GM12878 (cell line): ENCODE data around the gene CYTL1. TPM values are rescaled to one million over a fixed set of nuclear protein-coding genes. Genes with fewer than 3 reads are reported as not detected.

Experiments
- ATAC-seq: fragments of 200-7000 bp; cut with Tn5 transposase; 3 replicates; pipeline ENCODE4 v1.9.1; 2020; ENCODE audit warnings: mild to moderate bottlenecking, moderate library complexity
- BruUV-seq: library from RNA; stranded (reverse); fragments of 400-500 nt; replicated peaks from 2 replicates; lab custom pipeline; 2021; lab: Mats Ljungman, UMichigan
- CTCF ChIA-PET: fragments of 300-600 bp; sonication (Branson Sonifier 250); formaldehyde crosslinking; extraction: SDS; loops from one replicate; lab custom pipeline; 2021; ENCODE audit warnings: inconsistent platforms; lab: Yijun Ruan, JAX
- POLR2A ChIA-PET: fragments of 350-600 bp; formaldehyde crosslinking; extraction: SDS; loops from one replicate; lab custom pipeline; 2021; ENCODE audit warnings: inconsistent platforms; lab: Charles Lee
- RAD21 ChIA-PET: fragments of 300-600 bp; sonication (Branson Sonifier 250); formaldehyde crosslinking; loops from one replicate; lab custom pipeline; 2023; ENCODE audit warnings: antibody characterized with exemption; ENCODE audit not compliant: unreplicated experiment; lab: Charles Lee
- SMC1A ChIA-PET: fragments of 300-600 bp; sonication (Branson Sonifier 250); formaldehyde crosslinking; loops from one replicate; lab custom pipeline; 2023; ENCODE audit not compliant: unreplicated experiment, uncharacterized antibody; lab: Charles Lee
- DNase-seq: peaks from one replicate; pipeline ENCODE4 v3.0.0-alpha.2; 2011; ENCODE audit warnings: low read depth, low spot score
- FAIRE-seq: peaks from 3 replicates; lab custom pipeline; 2011; peaks lifted over from hg19 to GRCh38; lab: Jason Lieb, UNC
- H2AFZ ChIP-seq: 2 replicates; pipeline ENCODE4 v1.6.0; 2011; ENCODE audit warnings: low read depth, low read length, control low read depth; ENCODE audit not compliant: control insufficient read depth
- H3K27ac ChIP-seq: 2 replicates; pipeline ENCODE4 v1.5.1; 2011; ENCODE audit warnings: control low read depth; ENCODE audit not compliant: control insufficient read depth, insufficient read depth
- H3K27me3 ChIP-seq, 2 experiments: replicated peaks in 1 of 2; 2 replicates each; pipeline versions ENCODE4 v1.6.0 to v1.6.1; 2011; ENCODE audit warnings: low read length in 1 of 2; ENCODE audit not compliant: control insufficient read depth in 2 of 2, insufficient read depth in 2 of 2
- H3K36me3 ChIP-seq, 2 experiments: 2 replicates each; pipeline ENCODE4 v1.5.1; 2011; ENCODE audit warnings: low read length in 1 of 2; ENCODE audit not compliant: control insufficient read depth in 2 of 2, insufficient read depth in 2 of 2
- H3K4me1 ChIP-seq: 2 replicates; pipeline ENCODE4 v1.6.1; 2011; ENCODE audit warnings: mild to moderate bottlenecking, low read length, moderate library complexity, mixed read lengths; ENCODE audit not compliant: control insufficient read depth, insufficient read depth
- H3K4me2 ChIP-seq: 2 replicates; pipeline ENCODE4 v1.6.0; 2011; ENCODE audit warnings: control low read depth; ENCODE audit not compliant: control insufficient read depth, insufficient read depth
- H3K4me3 ChIP-seq: fragments of 200-600 bp; sonication (generic); 2 replicates; pipeline ENCODE4 v1.5.1; 2016
- H3K79me2 ChIP-seq: 2 replicates; pipeline ENCODE4 v1.6.0; 2011; ENCODE audit warnings: low read length; ENCODE audit not compliant: control insufficient read depth, insufficient read depth
- H3K9ac ChIP-seq: 2 replicates; pipeline ENCODE4 v1.8.0; 2011; ENCODE audit warnings: low read length, control low read depth, mixed read lengths; ENCODE audit not compliant: control insufficient read depth, insufficient read depth
- H3K9me3 ChIP-seq: replicated peaks from 3 replicates; pipeline ENCODE4 v1.5.1; 2011; ENCODE audit warnings: mild to moderate bottlenecking, low read length; ENCODE audit not compliant: control insufficient read depth, insufficient read depth
- H4K20me1 ChIP-seq: 2 replicates; pipeline ENCODE4 v1.6.0; 2011; ENCODE audit not compliant: control insufficient read depth, insufficient read depth
- ASH2L ChIP-seq: fragments of 300-600, 200-600 bp; sonication (generic); IDR thresholded peaks from 2 replicates; pipeline ENCODE4 v1.6.1; 2017; ENCODE audit warnings: low read depth, mild to moderate bottlenecking, borderline replicate concordance
- BCL11A ChIP-seq: IDR thresholded peaks from 2 replicates; pipeline ENCODE4 v1.6.1; 2011; ENCODE audit warnings: low read depth, low read length
- CHD4 ChIP-seq: fragments of 200-600 bp; sonication (generic); IDR thresholded peaks from 2 replicates; pipeline ENCODE4 v1.6.1; 2016; ENCODE audit warnings: mild to moderate bottlenecking
- FOS ChIP-seq: IDR thresholded peaks from 3 replicates; pipeline ENCODE4 v1.6.1; 2011; ENCODE audit warnings: borderline replicate concordance; ENCODE audit not compliant: insufficient read length; ENCODE audit errors: extremely low read depth
- POU2F2 ChIP-seq: IDR thresholded peaks from 3 replicates; pipeline ENCODE4 v1.6.1; 2011; ENCODE audit warnings: low read depth, mild to moderate bottlenecking, low read length, borderline replicate concordance
- RBBP5 ChIP-seq: fragments of 200-600 bp; sonication (generic); conservative IDR thresholded peaks from 2 replicates; pipeline ENCODE4 v1.6.1; 2016
- RUNX3 ChIP-seq: IDR thresholded peaks from 2 replicates; pipeline ENCODE4 v1.6.1; 2012; ENCODE audit warnings: low read length, inconsistent platforms
- SRF ChIP-seq, 2 experiments: IDR thresholded peaks; 2 replicates each; pipeline ENCODE4 v1.6.1; 2011; ENCODE audit warnings: low read depth in 2 of 2, low read length in 2 of 2, mild to moderate bottlenecking in 1 of 2, moderate library complexity in 1 of 2
- TARDBP ChIP-seq: IDR thresholded peaks from 2 replicates; pipeline ENCODE4 v1.6.1; 2016; ENCODE audit warnings: borderline replicate concordance
- TBL1XR1 ChIP-seq: IDR thresholded peaks from 2 replicates; pipeline ENCODE4 v1.6.1; 2012; ENCODE audit warnings: low read depth, low read length, improper control_type of control experiment
- ZNF24 ChIP-seq: fragments of 450-650 bp; IDR thresholded peaks from 2 replicates; pipeline ENCODE4 v1.6.1; 2017; ENCODE audit warnings: antibody characterized with exemption, mild to moderate bottlenecking
- ZZZ3 ChIP-seq: IDR thresholded peaks from 2 replicates; pipeline ENCODE4 v1.6.1; 2011; ENCODE audit warnings: low read depth; ENCODE audit not compliant: control insufficient read depth, insufficient read length
- WGBS: methylation state at CpG from one replicate; pipeline ENCODE4 v1.1.6; 2016; ENCODE audit warnings: low lambda C conversion rate; ENCODE audit not compliant: insufficient replicate concordance, insufficient coverage; ENCODE audit errors: missing lambda C conversion rate; 5-methylcytosine and 5-hydroxymethylcytosine counted together
- in situ Hi-C: fragments of 300-500 bp; cut with MboI; formaldehyde crosslinking; loops from 9 replicates; pipeline ENCODE4 v1.14.3; 2018; ENCODE audit warnings: mixed read lengths
- intact Hi-C: fragments of 100-400 bp; cut with micrococcal nuclease; formaldehyde crosslinking; loops from one replicate; pipeline ENCODE4 v1.14.2; 2022; ENCODE audit not compliant: unreplicated experiment
- polyA plus RNA-seq, 11 experiments: library from polyadenylated mRNA; depleted of rRNA in 4 of 11; unstranded in 6 of 11; stranded (reverse) in 5 of 11; fragments of >200 nt; fragmentation: Nextera tagmentation in 4 of 11; fragmentation: Illumina TruSeq in 1 of 11; extraction: Ambion mirVana in 4 of 11; extraction: Trizol in 1 of 11; gene quantifications; 1 replicate in 1 of 11; 2 replicates in 10 of 11; pipeline versions ENCODE4 v1.2.1 to v1.2.3, GENCODE V29; 2011 to 2016; ENCODE audit warnings: inconsistent platforms in 2 of 11, missing spikeins in 2 of 11, low read depth in 1 of 11
- total RNA-seq, 4 experiments: library from RNA; depleted of rRNA in 3 of 4; stranded (reverse); fragments of >200 nt in 3 of 4; fragmentation: Illumina TruSeq in 1 of 4; extraction: Trizol in 1 of 4; gene quantifications; 2 replicates each; pipeline versions ENCODE4 v1.2.1 to v1.2.3, GENCODE V29; 2013 to 2021
- TF ChIP-seq, protein P1 (sequence below): IDR thresholded peaks from 2 replicates; pipeline ENCODE4 v1.6.1; 2012; ENCODE audit warnings: low read length, inconsistent platforms
- TF ChIP-seq, protein P2 (sequence below): fragments of 450-650 bp; IDR thresholded peaks from 2 replicates; pipeline ENCODE4 v1.6.1; 2016; ENCODE audit warnings: mild to moderate bottlenecking

Gene CYTL1
- total and polyA plus RNA-seq, 10 of the 15 experiments (the other 5 are each of a cell fraction or from before 2014, with no cell fraction given): not detected

DNA sequence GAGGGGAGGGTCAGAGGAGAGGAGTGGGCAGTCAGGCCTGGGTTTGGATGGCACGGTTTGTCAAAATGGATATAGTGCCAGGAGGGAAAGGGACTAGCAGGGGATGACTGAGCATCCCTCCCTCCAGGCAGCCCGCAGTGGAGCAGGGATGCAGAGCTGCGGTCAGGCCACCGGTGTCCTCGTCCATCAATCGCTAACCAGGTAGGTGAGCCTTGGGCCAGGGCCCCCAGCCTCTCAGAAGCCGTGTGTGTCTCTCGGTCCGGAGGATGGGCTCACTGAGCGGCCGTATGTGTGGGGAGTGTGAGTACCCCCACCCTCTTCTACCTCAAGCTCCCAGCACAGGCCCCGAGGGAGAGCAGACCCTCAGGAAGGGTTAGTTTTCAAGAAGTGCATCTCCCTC lies 538 bp upstream of the CYTL1 start:
- Histone ChIP-seq H4K20me1 (no peaks in the 10 kb centered on the region), H3K36me3 (no peaks in the 10 kb centered on the region), H2AFZ (no peak overlapping the region), H3K27ac (no peak overlapping the region), H3K9ac (no peak overlapping the region), H3K4me3 (no peak overlapping the region), H3K9me3 (no peaks in the 10 kb centered on the region), H3K27me3 (peaks cover 0 to 6% of the 10 kb centered on the region in 2 experiments; a peak in 1 of 4 replicates), H3K79me2 (no peaks in the 10 kb centered on the region), H3K4me1 (no peaks in the 10 kb centered on the region), H3K4me2 (no peak overlapping the region)
- intact Hi-C loops: no loop called here
- in situ Hi-C loops: no loop called here
- TF ChIP-seq ZZZ3 (no peak), ASH2L (no peak), SRF (IDR thresholded peaks at IDR 0.05; ENCODE audit: low read depth in 2 of 2, low read length in 2 of 2) (no peak), RBBP5 (no peak), RUNX3 (no peak)
- 57% methylated on average over 11 of the region's 12 CpGs for WGBS
- ChIA-PET POLR2A (no interaction called here), CTCF (no interaction called here), SMC1A (interaction anchor here (0.6 kb wide), 1 partner anchor 613 kb away, joined by 3 read pairs; no protein-coding TSS in a partner anchor), RAD21 (no interaction called here)
- no TSS peak for BruUV-seq
- no peak for ATAC-seq
- no peak for DNase-seq
- FAIRE-seq: no peak

DNA sequence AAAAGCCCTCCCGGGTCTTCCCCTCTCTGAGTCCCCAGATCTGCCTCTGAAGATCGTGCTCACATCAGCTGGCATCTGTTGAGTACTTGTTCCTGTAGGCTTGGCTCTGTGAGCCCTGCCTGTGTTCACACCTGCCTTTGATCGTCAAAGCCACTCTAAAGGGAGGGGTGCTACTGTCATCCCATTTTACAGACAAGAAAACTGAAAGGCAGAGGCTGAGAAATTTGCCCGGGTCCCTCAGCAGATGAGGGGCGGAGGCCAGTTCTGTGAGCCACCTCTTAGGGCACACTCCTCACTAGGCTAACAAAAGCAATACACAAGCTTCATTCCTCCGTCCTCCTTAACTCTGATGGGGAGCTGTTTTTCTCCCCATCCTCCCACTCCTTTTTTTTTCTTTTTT lies 655 bp downstream of the CYTL1 start:
- Histone ChIP-seq H3K4me1 (no peaks in the 10 kb centered on the region), H3K79me2 (no peaks in the 10 kb centered on the region), H2AFZ (no peak overlapping the region), H3K36me3 (no peaks in the 10 kb centered on the region), H3K4me2 (no peak overlapping the region), H3K9me3 (no peaks in the 10 kb centered on the region), H3K27me3 (peaks cover 0 to 6% of the 10 kb centered on the region in 2 experiments; a peak in 1 of 4 replicates), H3K9ac (no peak overlapping the region), H4K20me1 (no peaks in the 10 kb centered on the region), H3K27ac (no peak overlapping the region), H3K4me3 (no peak overlapping the region)
- TF ChIP-seq ZZZ3 (no peak), TBL1XR1 (no peak), BCL11A (no peak), FOS (no peak), POU2F2 (no peak), CHD4 (no peak), TARDBP (no peak), ZNF24 (no peak)
- TF ChIP-seq, protein P1, sequence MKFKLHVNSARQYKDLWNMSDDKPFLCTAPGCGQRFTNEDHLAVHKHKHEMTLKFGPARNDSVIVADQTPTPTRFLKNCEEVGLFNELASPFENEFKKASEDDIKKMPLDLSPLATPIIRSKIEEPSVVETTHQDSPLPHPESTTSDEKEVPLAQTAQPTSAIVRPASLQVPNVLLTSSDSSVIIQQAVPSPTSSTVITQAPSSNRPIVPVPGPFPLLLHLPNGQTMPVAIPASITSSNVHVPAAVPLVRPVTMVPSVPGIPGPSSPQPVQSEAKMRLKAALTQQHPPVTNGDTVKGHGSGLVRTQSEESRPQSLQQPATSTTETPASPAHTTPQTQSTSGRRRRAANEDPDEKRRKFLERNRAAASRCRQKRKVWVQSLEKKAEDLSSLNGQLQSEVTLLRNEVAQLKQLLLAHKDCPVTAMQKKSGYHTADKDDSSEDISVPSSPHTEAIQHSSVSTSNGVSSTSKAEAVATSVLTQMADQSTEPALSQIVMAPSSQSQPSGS: no peak
- TF ChIP-seq, protein P2, sequence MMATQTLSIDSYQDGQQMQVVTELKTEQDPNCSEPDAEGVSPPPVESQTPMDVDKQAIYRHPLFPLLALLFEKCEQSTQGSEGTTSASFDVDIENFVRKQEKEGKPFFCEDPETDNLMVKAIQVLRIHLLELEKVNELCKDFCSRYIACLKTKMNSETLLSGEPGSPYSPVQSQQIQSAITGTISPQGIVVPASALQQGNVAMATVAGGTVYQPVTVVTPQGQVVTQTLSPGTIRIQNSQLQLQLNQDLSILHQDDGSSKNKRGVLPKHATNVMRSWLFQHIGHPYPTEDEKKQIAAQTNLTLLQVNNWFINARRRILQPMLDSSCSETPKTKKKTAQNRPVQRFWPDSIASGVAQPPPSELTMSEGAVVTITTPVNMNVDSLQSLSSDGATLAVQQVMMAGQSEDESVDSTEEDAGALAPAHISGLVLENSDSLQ: no peak
- intact Hi-C loops (no loop called here), in situ Hi-C loops (no loop called here)
- SMC1A ChIA-PET: no interaction called here
- no peak for FAIRE-seq
- no peak for DNase-seq
- no TSS peak for BruUV-seq
- RAD21 ChIA-PET: interaction anchor here (0.6 kb wide), 1 partner anchor 76 kb away, joined by 3 read pairs; no protein-coding TSS in a partner anchor
- ATAC-seq: no peak
- WGBS: 3% methylated on average over 6 of the region's 6 CpGs
- POLR2A ChIA-PET: no interaction called here
- CTCF ChIA-PET: no interaction called here
